HG03060 (cell line): ENCODE data around the gene GUCY2C.
"Not testable (repeated sequence)": the region's sequence is repeated elsewhere in the genome, so short reads cannot be mapped to it uniquely, and the experiment has no call there.

ENCODE experiments used
- ATAC-seq: cut with Tn5 transposase; IDR thresholded peaks from one replicate; pipeline ENCODE4 v1.9.1; 2021; ENCODE audit warnings: low read depth, moderate number of reproducible peaks; ENCODE audit not compliant: unreplicated experiment

The GUCY2C gene

DNA sequence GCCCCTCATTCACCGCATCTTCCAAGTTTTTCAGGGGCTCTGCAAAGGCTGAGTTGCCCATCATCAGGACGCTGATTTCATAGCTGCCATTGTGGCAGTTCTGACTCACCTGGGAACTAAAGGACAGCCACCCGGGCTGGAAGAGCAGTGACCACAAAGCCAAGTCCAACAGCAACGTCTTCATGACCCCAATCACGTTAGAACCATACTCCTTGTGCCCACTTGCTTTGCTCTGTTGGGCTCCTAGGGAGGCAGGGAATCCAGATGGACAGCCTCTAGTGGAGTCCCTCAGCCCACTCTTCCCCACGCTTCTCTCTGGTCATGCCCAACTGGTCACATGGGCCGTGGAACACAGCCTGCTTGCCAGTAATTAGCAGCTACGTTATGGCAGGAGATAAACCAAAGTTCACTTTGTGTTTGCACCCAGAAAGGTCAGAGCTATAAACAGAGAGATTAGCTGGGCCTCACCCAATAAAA lies at the start of gene GUCY2C:
Gene GUCY2C, minus strand, starts transcription at position 335 of the 477 bp plus-strand sequence. Its CDS starts 151 bp downstream, at position 184.
- ATAC-seq: no peak

DNA sequence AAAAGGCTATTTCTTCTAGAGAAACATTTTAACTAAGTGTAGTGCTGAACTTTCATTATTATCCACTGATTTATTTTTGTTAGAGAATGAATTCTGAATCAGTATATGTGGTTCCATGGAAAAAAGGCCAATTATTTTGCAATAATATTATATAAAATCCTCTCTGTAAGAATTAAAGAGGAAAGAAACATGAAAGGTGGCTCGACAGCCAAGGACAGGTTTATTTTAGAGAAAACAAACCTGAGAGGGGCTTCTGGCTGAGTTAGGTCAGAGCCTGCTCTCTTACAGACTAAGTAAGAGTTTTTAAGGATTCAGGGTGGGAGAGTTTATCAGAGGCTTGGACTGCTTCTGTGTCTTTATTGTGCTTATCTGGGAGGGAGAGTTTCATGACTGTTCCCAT lies 46.7 kb upstream of the GUCY2C start:
- ATAC-seq: no peak

DNA sequence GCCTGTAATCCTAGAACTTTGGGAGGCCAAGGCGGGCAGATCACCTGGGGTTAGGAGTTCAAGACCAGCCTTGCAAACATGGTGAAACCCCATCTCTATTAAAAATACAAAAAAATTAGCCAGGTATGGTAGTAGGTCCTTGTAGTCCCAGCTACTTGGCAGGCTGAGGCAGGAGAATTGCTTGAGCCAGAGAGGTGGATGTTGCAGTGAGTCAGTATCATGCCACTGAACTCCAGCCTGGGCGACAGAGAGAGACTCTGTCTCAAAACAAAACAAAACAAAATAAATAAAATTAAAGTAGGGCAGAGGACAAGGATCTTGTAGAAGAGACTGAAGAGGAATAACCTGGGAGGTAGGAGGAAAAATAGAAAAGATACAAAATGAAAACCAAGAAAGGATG lies 45.5 kb upstream of the GUCY2C start:
- ATAC-seq: no peak

DNA sequence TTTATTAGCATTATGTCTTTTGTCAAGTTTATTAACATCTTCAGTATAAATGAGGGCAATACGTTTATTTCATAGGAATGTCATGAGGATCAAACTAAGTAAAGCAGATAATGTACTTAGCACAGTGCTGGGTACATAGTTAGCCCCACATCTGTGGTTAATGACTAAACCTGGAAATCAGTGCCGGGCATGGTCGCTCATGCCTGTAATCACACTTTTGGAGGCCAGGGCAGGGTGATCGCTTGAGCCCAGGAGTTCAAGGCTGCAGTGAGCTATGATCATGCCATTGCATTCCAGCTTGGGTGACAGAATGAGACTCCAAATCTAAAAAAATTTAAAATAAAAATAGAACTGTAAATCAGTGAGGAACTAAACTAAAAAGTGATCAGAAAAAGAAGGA lies 44.8 kb upstream of the GUCY2C start:
- ATAC-seq: peak; percentile 44

- not testable (repeated sequence) for ATAC-seq
Observed at GRCh38 chr12:14736441-14736840, 40.0 kb upstream of the GUCY2C start.

GRCh38 chr12:14731821-14732220 lies 35.4 kb upstream of the GUCY2C start:
- ATAC-seq: no peak

DNA sequence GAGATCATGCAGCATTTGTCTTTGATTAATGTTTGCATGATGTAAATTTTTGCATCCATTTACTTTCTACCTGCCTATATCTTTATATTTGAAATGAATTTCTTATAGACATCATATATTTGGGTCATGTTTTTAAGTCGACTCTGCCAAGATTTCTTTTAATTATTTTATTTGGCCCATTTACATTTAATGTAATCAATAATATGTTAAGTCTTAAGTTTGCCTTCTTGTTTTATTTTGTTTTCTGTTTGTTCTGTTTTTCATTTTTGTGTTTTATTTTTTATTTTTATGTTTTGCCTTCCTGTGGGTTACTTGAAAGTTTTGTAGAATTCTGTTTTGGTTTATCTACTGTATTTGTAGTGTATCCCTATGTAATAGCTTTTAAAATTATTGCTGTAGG lies 33.2 kb upstream of the GUCY2C start:
- ATAC-seq: no peak

DNA sequence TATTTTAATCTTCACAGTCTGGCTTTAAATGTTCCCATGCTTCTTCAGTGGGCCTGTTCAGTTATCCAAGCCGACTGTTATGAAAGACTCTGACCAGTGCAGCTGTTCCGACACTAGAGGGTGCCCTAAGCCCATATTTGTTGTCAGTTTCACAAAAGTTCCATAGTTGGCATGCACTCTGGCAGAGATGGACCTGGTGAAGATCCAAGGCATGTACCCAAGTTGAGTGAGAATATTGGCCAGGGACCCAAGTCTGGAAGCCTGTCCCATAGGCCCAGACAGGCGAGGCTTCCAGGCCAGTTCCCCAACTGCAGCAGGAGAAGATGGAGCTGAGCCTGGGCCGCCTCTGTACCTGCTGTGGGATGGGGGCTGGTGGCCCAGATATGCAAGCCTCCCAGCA lies 27.4 kb upstream of the GUCY2C start:
- no peak for ATAC-seq

DNA sequence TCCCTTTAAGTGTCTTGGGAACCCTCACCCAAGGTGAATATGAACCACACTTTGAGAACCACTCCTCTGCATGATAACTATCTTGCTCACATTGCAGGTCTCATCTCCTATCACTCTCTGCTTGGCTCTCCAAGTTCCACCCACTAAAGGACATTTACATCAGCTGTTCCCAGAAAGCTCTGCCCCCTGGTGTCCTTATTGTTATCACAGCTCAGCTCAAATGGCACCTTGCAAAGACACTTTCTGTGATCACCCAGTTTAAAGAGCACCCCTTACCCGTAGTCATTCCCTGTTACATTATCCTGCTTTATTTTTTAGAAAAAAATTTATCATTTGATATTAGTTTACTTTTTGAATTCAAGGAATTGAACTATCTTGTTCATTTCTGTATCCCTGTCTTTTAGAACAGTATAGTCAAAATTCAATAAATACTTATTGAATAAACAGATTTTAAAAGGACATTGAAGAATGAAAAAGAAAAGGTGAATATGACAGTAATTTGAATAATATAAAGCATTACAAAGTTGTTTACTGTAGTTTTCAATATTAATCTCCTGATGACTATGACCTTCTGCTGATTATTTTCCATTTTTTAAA lies 20.5 kb upstream of the GUCY2C start:
- ATAC-seq: no peak

GRCh38 chr12:14714437-14714836 lies 18.0 kb upstream of the GUCY2C start:
- ATAC-seq: no peak

DNA sequence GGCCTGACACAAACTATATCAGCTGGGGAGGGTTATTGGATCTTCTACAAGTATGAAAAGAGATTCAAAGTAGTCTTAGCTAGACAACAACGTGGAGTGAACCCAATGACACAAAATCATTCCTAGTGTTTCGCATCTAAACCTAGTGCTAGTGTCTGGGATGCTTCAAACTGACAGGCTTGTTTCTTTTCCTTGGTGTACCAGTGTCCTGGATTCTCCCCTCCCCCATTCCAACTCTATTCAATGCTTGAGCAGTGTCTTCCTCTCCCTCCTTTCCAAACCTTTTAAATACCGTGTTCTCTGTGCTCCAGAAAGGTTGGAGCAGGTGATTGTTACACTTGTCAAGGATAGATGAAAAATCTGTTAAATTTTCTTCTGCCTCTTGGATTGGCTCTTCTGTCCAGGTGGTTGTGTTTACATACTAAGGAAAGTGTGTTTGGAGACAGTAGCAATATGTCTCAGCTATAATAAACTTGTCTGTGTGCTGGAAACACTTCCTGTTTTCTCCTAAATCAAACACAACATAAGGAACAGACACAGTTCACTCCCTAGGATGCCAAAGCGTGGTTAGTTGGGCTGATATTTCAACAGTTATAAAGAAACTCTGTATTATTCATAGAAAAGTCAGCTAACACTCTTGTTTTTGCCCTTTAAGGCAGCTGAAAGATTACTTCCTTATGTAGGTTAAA lies 14.4 kb upstream of the GUCY2C start:
- ATAC-seq: no peak

DNA sequence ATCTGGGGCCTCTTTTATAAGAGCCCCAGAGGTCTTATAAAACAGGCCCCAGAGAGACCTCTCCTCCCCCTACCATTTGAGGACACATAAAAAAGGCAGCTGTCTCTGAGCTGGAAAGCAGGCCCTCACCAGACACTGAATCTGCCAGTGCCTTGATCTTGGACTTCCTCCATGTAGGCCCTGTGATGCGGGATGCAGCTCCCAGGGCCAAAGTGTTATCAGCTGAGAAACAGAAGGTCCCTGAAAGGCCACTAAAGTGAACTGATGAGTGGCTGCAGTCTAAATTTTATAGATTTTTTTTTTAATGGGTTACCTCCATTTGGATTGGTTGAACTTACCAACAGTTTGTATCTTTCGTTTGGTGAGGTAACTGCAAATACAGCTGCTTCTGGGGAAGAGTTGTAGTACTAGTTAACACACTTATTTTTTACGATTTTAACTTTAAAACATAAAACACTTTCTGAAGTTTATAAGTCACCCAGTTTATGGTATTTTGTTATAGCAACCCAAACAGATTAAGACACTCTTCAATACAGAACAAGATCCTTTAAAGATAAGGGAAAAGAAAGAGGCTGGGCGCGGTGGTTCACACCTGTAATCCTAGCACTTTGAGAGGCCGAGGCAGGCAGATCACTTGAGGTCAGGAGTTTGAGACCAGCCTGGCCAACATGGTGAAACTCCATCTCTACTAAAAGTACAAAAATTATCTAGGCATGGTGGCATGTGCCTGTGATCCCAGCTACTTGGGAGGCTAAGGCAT lies 5.6 kb upstream of the GUCY2C start:
- no peak for ATAC-seq

- no peak for ATAC-seq
Observed at GRCh38 chr12:14700935-14701334, 4.5 kb upstream of the GUCY2C start.

GRCh38 chr12:14699923-14700322 lies 3.5 kb upstream of the GUCY2C start:
- no peak for ATAC-seq

GRCh38 chr12:14698555-14698954 lies 2.2 kb upstream of the GUCY2C start:
- ATAC-seq: no peak

- ATAC-seq: no peak
Observed at GRCh38 chr12:14695715-14696141, 671 bp downstream of the GUCY2C start.

GRCh38 chr12:14694970-14695369 lies 1.4 kb downstream of the GUCY2C start:
- no peak for ATAC-seq

DNA sequence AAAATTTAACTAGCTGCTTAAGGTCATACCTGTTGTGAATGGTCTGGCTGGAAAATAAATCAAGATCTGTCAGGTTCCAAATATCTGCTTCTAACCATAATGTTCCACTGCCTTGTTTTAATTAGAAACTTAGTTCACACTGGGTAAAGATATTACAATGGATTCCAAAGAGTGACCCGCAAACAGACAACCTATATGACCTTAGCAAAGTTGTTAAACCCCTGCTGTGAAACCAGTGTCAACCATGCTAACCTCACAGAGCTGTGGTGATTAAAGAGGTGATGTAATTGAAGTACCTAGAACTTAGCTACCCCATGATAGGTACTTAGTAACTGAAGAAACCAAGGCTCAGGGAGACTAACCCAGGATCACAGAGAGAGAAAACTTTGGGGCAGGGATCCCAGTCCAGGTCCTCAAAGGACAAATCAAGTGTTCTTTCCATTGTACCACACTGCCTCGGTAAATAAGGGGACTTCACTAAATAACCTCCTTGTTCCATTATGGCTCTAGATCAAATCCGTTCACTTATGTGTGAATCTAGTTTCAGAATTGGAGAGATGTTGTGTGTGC lies 2.2 kb downstream of the GUCY2C start:
- no peak for ATAC-seq

DNA sequence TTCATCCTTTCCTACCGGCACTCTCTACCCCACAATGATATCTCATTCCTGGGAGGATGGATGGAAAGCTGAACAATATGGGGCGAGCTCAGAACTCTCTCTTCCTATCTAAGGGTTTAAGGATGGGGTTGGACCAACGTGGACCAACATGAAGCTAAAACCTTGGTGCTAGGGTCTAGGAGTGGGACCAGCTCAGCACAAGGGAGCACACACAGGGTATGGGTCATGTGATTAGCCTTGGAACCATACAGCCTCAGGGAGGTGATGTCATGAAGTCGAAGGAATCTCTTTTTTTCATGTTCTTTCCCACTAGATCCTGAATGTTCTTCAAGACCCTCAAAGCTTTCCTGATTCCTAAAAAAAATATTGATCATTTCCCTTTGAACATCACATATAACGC lies 3.3 kb downstream of the GUCY2C start:
- ATAC-seq: no peak

DNA sequence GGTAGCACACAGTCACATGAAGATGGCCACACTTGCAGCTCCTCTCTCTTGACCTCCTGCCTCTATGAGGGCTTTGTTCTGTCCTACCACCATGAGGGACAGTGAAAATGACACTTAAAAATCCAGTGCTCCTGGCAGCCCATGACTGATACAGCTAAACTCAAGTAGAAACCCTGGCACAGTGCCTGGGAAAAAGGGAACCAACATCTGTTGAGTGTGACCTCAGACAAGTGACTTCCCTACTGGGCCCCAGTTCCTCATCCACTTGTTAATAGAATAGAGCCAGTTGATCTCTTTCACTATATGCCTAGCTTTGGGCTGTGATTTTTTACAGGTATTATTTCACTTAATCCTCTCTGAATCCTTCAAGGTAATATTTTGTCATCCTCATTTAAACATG lies 4.8 kb downstream of the GUCY2C start:
- ATAC-seq: no peak

- ATAC-seq: no peak
Observed at GRCh38 chr12:14689996-14690395, 6.4 kb downstream of the GUCY2C start.
